Activated CD4-positive, alpha-beta T cell treated with anti-CD3 and anti-CD28 coated beads for 4 hours (primary cell): Measurements from ENCODE around the gene RNU1-3.
A peak's percentile ranks its signal among the peaks of the same experiment; 100 is the strongest.
"Not testable (repeated sequence)": the region's sequence is repeated elsewhere in the genome, so short reads cannot be mapped to it uniquely, and the experiment has no call there.

ENCODE experiments used
- DNase-seq, 2 donors: peaks; one replicate each; pipeline ENCODE4 v3.0.0-alpha.2; 2020

RNU1-3 gene

GRCh38 chr1:16693449-16694307 is 26.9 kb upstream of the RNU1-3 start:
- not testable (repeated sequence) for DNase-seq

- DNase-seq = not testable (repeated sequence)
These were observed 26.1 kb upstream of the RNU1-3 start for GRCh38 chr1:16692717-16693448.

GRCh38 chr1:16692283-16692682 is 25.5 kb upstream of the RNU1-3 start:
- DNase-seq = not testable (repeated sequence)

- not testable (repeated sequence) for DNase-seq
These were observed 24.4 kb upstream of the RNU1-3 start for GRCh38 chr1:16690971-16691682.

- not testable (repeated sequence) for DNase-seq
These were observed 20.5 kb upstream of the RNU1-3 start for GRCh38 chr1:16687132-16687800.

- not testable (repeated sequence) for DNase-seq
These were observed 19.0 kb upstream of the RNU1-3 start for GRCh38 chr1:16685445-16686371.

GRCh38 chr1:16684738-16685337 is 18.1 kb upstream of the RNU1-3 start:
- DNase-seq = not testable (repeated sequence)

- not testable (repeated sequence) for DNase-seq
These were observed 17.4 kb upstream of the RNU1-3 start for GRCh38 chr1:16684152-16684551.

GRCh38 chr1:16682803-16683202 is 16.1 kb upstream of the RNU1-3 start:
- DNase-seq = not testable (repeated sequence)

- not testable (repeated sequence) for DNase-seq
These were observed 13.6 kb upstream of the RNU1-3 start for GRCh38 chr1:16680366-16680765.

GRCh38 chr1:16677552-16678431 is 11.0 kb upstream of the RNU1-3 start:
- peak in 1 of 2 donors; percentile 42 for DNase-seq

- not testable (repeated sequence) for DNase-seq
These were observed 10.1 kb upstream of the RNU1-3 start for GRCh38 chr1:16676661-16677523.

GRCh38 chr1:16675118-16675510 is 8.4 kb upstream of the RNU1-3 start:
- not testable (repeated sequence) for DNase-seq

GRCh38 chr1:16673976-16674375 is 7.2 kb upstream of the RNU1-3 start:
- DNase-seq = not testable (repeated sequence)

- DNase-seq = not testable (repeated sequence)
These were observed 912 bp downstream of the RNU1-3 start for GRCh38 chr1:16665836-16666235.

- DNase-seq = not testable (repeated sequence)
These were observed 8.5 kb downstream of the RNU1-3 start for GRCh38 chr1:16658234-16658633.

GRCh38 chr1:16656981-16657683 is 9.6 kb downstream of the RNU1-3 start:
- DNase-seq = not testable (repeated sequence)

GRCh38 chr1:16656574-16656973 is 10.2 kb downstream of the RNU1-3 start:
- not testable (repeated sequence) for DNase-seq
